Measurements from ENCODE around the gene CFAP20DC. TPM values are rescaled to one million over a fixed set of nuclear protein-coding genes. Genes with fewer than 3 reads are reported as not detected.

CFAP20DC gene
- polyA plus RNA-seq, 2 of the 4 experiments (the other 2 are of a cell fraction) = 2.5 to 6.0 TPM

DNA sequence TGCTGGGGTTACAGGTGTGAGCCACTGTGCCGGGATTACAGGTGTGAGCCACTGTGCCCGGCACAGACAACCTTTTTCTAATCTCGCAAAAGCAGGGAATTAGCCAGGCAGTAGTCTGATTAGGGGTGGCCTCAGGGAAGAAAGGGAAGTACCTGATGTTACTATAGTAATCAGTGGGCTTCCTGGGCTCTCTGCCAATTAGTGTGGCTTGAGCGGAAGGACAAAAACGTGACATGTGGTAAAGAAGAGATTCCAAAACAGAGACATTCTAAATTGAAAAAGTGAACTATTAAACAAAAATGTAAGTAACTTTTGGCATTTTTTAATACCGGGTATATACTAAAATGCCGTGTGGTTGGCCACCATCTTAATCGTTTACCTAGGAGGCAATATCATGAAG lies 48.1 kb downstream of the CFAP20DC start:
- CTCF ChIA-PET = interaction anchor here (0.7 kb wide), 1 partner anchor 23 kb away, joined by 3 read pairs; no protein-coding TSS in a partner anchor
- no peak overlapping the region for H3K27ac ChIP-seq
- H3K4me3 ChIP-seq = no peak overlapping the region
- DNase-seq (ENCODE audit: low read depth in 1 of 2, low spot score in 1 of 2) (no peak), FAIRE-seq (no peak), ATAC-seq (no peak)
- peaks cover 19% of the 10 kb centered on the region for H3K4me1 ChIP-seq
- no peaks in the 10 kb centered on the region for H3K9me3 ChIP-seq
- TF ChIP-seq KDM1A (IDR thresholded peaks at IDR 0.05; ENCODE audit: low read depth) = no peak
- TF ChIP-seq, protein P1, sequence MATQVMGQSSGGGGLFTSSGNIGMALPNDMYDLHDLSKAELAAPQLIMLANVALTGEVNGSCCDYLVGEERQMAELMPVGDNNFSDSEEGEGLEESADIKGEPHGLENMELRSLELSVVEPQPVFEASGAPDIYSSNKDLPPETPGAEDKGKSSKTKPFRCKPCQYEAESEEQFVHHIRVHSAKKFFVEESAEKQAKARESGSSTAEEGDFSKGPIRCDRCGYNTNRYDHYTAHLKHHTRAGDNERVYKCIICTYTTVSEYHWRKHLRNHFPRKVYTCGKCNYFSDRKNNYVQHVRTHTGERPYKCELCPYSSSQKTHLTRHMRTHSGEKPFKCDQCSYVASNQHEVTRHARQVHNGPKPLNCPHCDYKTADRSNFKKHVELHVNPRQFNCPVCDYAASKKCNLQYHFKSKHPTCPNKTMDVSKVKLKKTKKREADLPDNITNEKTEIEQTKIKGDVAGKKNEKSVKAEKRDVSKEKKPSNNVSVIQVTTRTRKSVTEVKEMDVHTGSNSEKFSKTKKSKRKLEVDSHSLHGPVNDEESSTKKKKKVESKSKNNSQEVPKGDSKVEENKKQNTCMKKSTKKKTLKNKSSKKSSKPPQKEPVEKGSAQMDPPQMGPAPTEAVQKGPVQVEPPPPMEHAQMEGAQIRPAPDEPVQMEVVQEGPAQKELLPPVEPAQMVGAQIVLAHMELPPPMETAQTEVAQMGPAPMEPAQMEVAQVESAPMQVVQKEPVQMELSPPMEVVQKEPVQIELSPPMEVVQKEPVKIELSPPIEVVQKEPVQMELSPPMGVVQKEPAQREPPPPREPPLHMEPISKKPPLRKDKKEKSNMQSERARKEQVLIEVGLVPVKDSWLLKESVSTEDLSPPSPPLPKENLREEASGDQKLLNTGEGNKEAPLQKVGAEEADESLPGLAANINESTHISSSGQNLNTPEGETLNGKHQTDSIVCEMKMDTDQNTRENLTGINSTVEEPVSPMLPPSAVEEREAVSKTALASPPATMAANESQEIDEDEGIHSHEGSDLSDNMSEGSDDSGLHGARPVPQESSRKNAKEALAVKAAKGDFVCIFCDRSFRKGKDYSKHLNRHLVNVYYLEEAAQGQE (IDR thresholded peaks at IDR 0.05) = no peak
- no peak for TF ChIP-seq ZC3H11A (IDR thresholded peaks at IDR 0.05)
- TF ChIP-seq MAZ (IDR thresholded peaks at IDR 0.05; ENCODE audit: borderline replicate concordance, low read depth, low read length) = no peak
- TF ChIP-seq KDM5A (IDR thresholded peaks at IDR 0.05) = no peak
- no peak for TF ChIP-seq ZNF302 (CRISPR knock-in tag; IDR thresholded peaks at IDR 0.05)
- TF ChIP-seq, protein P2, sequence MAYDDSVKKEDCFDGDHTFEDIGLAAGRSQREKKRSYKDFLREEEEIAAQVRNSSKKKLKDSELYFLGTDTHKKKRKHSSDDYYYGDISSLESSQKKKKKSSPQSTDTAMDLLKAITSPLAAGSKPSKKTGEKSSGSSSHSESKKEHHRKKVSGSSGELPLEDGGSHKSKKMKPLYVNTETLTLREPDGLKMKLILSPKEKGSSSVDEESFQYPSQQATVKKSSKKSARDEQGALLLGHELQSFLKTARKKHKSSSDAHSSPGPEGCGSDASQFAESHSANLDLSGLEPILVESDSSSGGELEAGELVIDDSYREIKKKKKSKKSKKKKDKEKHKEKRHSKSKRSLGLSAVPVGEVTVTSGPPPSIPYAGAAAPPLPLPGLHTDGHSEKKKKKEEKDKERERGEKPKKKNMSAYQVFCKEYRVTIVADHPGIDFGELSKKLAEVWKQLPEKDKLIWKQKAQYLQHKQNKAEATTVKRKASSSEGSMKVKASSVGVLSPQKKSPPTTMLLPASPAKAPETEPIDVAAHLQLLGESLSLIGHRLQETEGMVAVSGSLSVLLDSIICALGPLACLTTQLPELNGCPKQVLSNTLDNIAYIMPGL (CRISPR knock-in tag; IDR thresholded peaks at IDR 0.05; ENCODE audit: borderline replicate concordance) = no peak
- TF ChIP-seq SMC3 (IDR thresholded peaks at IDR 0.05) = no peak
- TF ChIP-seq, protein P3, sequence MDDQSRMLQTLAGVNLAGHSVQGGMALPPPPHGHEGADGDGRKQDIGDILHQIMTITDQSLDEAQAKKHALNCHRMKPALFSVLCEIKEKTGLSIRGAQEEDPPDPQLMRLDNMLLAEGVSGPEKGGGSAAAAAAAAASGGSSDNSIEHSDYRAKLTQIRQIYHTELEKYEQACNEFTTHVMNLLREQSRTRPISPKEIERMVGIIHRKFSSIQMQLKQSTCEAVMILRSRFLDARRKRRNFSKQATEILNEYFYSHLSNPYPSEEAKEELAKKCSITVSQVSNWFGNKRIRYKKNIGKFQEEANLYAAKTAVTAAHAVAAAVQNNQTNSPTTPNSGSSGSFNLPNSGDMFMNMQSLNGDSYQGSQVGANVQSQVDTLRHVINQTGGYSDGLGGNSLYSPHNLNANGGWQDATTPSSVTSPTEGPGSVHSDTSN (IDR thresholded peaks at IDR 0.05) = no peak
- TF ChIP-seq ZFP36 (IDR thresholded peaks at IDR 0.05; ENCODE audit: borderline replicate concordance, partially characterized antibody) = no peak
- TF ChIP-seq, protein P4, sequence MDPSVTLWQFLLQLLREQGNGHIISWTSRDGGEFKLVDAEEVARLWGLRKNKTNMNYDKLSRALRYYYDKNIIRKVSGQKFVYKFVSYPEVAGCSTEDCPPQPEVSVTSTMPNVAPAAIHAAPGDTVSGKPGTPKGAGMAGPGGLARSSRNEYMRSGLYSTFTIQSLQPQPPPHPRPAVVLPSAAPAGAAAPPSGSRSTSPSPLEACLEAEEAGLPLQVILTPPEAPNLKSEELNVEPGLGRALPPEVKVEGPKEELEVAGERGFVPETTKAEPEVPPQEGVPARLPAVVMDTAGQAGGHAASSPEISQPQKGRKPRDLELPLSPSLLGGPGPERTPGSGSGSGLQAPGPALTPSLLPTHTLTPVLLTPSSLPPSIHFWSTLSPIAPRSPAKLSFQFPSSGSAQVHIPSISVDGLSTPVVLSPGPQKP (IDR thresholded peaks at IDR 0.05; ENCODE audit: low read depth, low read length) = no peak
- no peak for TF ChIP-seq CHD2 (IDR thresholded peaks at IDR 0.05; ENCODE audit: low read length, partially characterized antibody)
- no peak for TF ChIP-seq CEBPB (IDR thresholded peaks at IDR 0.05)
- TF ChIP-seq MAFK (IDR thresholded peaks at IDR 0.05; ENCODE audit: partially characterized antibody) = no peak
- TF ChIP-seq FOSB (CRISPR knock-in tag; IDR thresholded peaks at IDR 0.05) = no peak
- WGBS (ENCODE audit: missing lambda C conversion rate) = 80% methylated on average over 7 of the region's 8 CpGs
- POLR2A ChIA-PET = no interaction called here
- no peak overlapping the region for H3K4me2 ChIP-seq

DNA sequence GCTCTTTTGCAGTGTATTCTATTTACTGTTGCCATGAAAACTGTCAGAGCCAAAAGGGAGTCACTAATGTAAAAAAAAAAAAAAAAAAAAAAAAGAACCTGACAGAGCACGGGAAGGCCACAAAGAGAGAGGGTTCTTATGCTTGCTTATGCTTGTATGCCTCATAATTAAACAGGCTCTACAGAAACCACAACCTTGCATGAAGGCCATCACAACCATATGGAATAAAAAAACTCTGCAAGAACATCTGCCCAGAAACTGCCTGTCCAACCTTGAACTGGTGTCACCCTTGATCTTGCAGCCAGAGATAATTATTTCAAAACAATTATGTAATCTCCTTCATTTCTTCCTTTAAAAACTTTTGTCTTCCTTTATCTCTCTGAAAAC lies 50.1 kb downstream of the CFAP20DC start:
- ChIA-PET CTCF (interaction anchor here (3.1 kb wide), 1 partner anchor 53 kb away, joined by 19 read pairs; no protein-coding TSS in a partner anchor), POLR2A (no interaction called here)
- ATAC-seq = no peak
- Histone ChIP-seq H3K4me3 (no peak overlapping the region), H3K4me2 (no peak overlapping the region), H3K9me3 (no peaks in the 10 kb centered on the region), H3K4me1 (peaks cover 19% of the 10 kb centered on the region), H3K27ac (peak overlapping the region; percentile 74 to 82; a peak in 2 of 6 replicates)
- FAIRE-seq = no peak
- no peak for DNase-seq (ENCODE audit: low read depth in 1 of 2, low spot score in 1 of 2)
- TF ChIP-seq, protein P5, sequence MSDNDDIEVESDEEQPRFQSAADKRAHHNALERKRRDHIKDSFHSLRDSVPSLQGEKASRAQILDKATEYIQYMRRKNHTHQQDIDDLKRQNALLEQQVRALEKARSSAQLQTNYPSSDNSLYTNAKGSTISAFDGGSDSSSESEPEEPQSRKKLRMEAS (IDR thresholded peaks at IDR 0.05) = no peak
- TF ChIP-seq MAZ (IDR thresholded peaks at IDR 0.05; ENCODE audit: borderline replicate concordance, low read depth, low read length) = no peak
- no peak for TF ChIP-seq KDM1A (IDR thresholded peaks at IDR 0.05; ENCODE audit: low read depth)
- TF ChIP-seq, protein P6, sequence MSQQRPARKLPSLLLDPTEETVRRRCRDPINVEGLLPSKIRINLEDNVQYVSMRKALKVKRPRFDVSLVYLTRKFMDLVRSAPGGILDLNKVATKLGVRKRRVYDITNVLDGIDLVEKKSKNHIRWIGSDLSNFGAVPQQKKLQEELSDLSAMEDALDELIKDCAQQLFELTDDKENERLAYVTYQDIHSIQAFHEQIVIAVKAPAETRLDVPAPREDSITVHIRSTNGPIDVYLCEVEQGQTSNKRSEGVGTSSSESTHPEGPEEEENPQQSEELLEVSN (IDR thresholded peaks at IDR 0.05; ENCODE audit: borderline replicate concordance, low read depth) = no peak
- no peak for TF ChIP-seq ZFP36 (IDR thresholded peaks at IDR 0.05; ENCODE audit: borderline replicate concordance, partially characterized antibody)
- TF ChIP-seq ZNF302 (CRISPR knock-in tag; IDR thresholded peaks at IDR 0.05) = no peak
- no peak for TF ChIP-seq FOXS1 (CRISPR knock-in tag; IDR thresholded peaks at IDR 0.05)
- TF ChIP-seq, protein P3 (IDR thresholded peaks at IDR 0.05) = no peak
- no peak for TF ChIP-seq RARB (CRISPR knock-in tag; IDR thresholded peaks at IDR 0.05)
- TF ChIP-seq, protein P7, sequence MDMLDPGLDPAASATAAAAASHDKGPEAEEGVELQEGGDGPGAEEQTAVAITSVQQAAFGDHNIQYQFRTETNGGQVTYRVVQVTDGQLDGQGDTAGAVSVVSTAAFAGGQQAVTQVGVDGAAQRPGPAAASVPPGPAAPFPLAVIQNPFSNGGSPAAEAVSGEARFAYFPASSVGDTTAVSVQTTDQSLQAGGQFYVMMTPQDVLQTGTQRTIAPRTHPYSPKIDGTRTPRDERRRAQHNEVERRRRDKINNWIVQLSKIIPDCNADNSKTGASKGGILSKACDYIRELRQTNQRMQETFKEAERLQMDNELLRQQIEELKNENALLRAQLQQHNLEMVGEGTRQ (IDR thresholded peaks at IDR 0.05) = no peak
- TF ChIP-seq, protein P8, sequence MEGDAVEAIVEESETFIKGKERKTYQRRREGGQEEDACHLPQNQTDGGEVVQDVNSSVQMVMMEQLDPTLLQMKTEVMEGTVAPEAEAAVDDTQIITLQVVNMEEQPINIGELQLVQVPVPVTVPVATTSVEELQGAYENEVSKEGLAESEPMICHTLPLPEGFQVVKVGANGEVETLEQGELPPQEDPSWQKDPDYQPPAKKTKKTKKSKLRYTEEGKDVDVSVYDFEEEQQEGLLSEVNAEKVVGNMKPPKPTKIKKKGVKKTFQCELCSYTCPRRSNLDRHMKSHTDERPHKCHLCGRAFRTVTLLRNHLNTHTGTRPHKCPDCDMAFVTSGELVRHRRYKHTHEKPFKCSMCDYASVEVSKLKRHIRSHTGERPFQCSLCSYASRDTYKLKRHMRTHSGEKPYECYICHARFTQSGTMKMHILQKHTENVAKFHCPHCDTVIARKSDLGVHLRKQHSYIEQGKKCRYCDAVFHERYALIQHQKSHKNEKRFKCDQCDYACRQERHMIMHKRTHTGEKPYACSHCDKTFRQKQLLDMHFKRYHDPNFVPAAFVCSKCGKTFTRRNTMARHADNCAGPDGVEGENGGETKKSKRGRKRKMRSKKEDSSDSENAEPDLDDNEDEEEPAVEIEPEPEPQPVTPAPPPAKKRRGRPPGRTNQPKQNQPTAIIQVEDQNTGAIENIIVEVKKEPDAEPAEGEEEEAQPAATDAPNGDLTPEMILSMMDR (IDR thresholded peaks at IDR 0.05) = no peak
- TF ChIP-seq NFE2L2 (conservative IDR thresholded peaks at IDR 0.05; ENCODE audit: low read length) = no peak
- TF ChIP-seq ZSCAN20 (CRISPR knock-in tag; IDR thresholded peaks at IDR 0.05) = no peak
- no peak for TF ChIP-seq MAFK (IDR thresholded peaks at IDR 0.05; ENCODE audit: partially characterized antibody)
- WGBS (ENCODE audit: missing lambda C conversion rate) = 72% methylated on average over 1 of the region's 1 CpG

Measured in A549 (cell line).